ENCODE data around the gene SSR1.

- no peak for TF ChIP-seq CTCF (conservative IDR thresholded peaks at IDR 0.05; ENCODE audit: low read depth, low read length)
- TF ChIP-seq EZH2phosphoT487 (IDR thresholded peaks at IDR 0.05; ENCODE audit: borderline replicate concordance, low read length), result no peak
Observed at GRCh38 chr6:7249946-7250643, 62.9 kb downstream of the SSR1 start.

Measured in PC-3 (cell line).